Measurements from ENCODE around the gene LRCH4.

- TF ChIP-seq, protein P1, sequence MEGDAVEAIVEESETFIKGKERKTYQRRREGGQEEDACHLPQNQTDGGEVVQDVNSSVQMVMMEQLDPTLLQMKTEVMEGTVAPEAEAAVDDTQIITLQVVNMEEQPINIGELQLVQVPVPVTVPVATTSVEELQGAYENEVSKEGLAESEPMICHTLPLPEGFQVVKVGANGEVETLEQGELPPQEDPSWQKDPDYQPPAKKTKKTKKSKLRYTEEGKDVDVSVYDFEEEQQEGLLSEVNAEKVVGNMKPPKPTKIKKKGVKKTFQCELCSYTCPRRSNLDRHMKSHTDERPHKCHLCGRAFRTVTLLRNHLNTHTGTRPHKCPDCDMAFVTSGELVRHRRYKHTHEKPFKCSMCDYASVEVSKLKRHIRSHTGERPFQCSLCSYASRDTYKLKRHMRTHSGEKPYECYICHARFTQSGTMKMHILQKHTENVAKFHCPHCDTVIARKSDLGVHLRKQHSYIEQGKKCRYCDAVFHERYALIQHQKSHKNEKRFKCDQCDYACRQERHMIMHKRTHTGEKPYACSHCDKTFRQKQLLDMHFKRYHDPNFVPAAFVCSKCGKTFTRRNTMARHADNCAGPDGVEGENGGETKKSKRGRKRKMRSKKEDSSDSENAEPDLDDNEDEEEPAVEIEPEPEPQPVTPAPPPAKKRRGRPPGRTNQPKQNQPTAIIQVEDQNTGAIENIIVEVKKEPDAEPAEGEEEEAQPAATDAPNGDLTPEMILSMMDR (conservative IDR thresholded peaks at IDR 0.05; ENCODE audit: low read depth, low read length): no peak
- TF ChIP-seq EZH2 (IDR thresholded peaks at IDR 0.05; ENCODE audit: borderline replicate concordance, low read depth, low read length, poor library complexity, severe bottlenecking): no peak
These were observed 21.2 kb upstream of the LRCH4 start for GRCh38 chr7:100607111-100607510.

Data from A673 (cell line).